Osteoblast (primary cell): ENCODE data around the gene TRAK2. TPM values are rescaled to one million over a fixed set of nuclear protein-coding genes. Genes with fewer than 3 reads are reported as not detected.

Source experiments
- DNase-seq: peaks from one replicate; pipeline ENCODE4 v3.0.0; 2011; ENCODE audit warnings: low spot score, mixed read lengths; ENCODE audit not compliant: insufficient read length; ENCODE audit errors: missing footprints
- H2AFZ ChIP-seq: 2 replicates; pipeline ENCODE4 v1.6.0; 2011; ENCODE audit warnings: mild to moderate bottlenecking, low read length
- H3K27ac ChIP-seq: 2 replicates; pipeline ENCODE4 v1.5.1; 2011; ENCODE audit warnings: mild to moderate bottlenecking, low read depth, low read length, moderate library complexity
- H3K27me3 ChIP-seq: 2 replicates; pipeline ENCODE4 v1.6.0; 2012; ENCODE audit warnings: mild to moderate bottlenecking, control low read depth, inconsistent platforms, low read length, moderate library complexity; ENCODE audit not compliant: insufficient read depth
- H3K36me3 ChIP-seq: 2 replicates; pipeline ENCODE4 v1.5.1; 2011; ENCODE audit warnings: mild to moderate bottlenecking, low read length, control low read depth, moderate library complexity; ENCODE audit not compliant: insufficient read depth
- H3K4me1 ChIP-seq: 2 replicates; pipeline ENCODE4 v1.5.1; 2011; ENCODE audit warnings: mild to moderate bottlenecking, low read length, control low read depth, moderate library complexity; ENCODE audit not compliant: insufficient read depth
- H3K4me2 ChIP-seq: 2 replicates; pipeline ENCODE4 v1.6.0; 2011; ENCODE audit warnings: mild to moderate bottlenecking, low read length; ENCODE audit not compliant: insufficient read depth
- H3K4me3 ChIP-seq: fragments of 200-600 bp; sonication (generic); 3 replicates; pipeline ENCODE4 v1.5.1; 2012; ENCODE audit warnings: mild to moderate bottlenecking, low read length, inconsistent platforms; ENCODE audit not compliant: insufficient read depth
- H3K79me2 ChIP-seq: 2 replicates; pipeline ENCODE4 v1.6.0; 2012; ENCODE audit warnings: mild to moderate bottlenecking, low read length, control low read depth, inconsistent platforms; ENCODE audit not compliant: insufficient read depth
- H3K9me3 ChIP-seq: 2 replicates; pipeline ENCODE4 v1.5.1; 2011; ENCODE audit warnings: low read depth, low read length, control low read depth
- H4K20me1 ChIP-seq: 2 replicates; pipeline ENCODE4 v1.6.0; 2012; ENCODE audit warnings: mild to moderate bottlenecking, low read length, control low read depth; ENCODE audit not compliant: insufficient read depth
- CTCF ChIP-seq: IDR thresholded peaks from 2 replicates; pipeline ENCODE4 v1.5.1; 2011; ENCODE audit warnings: mild to moderate bottlenecking, low read depth, low read length, moderate library complexity; ENCODE audit errors: extremely low read depth
- total RNA-seq: library from RNA; depleted of rRNA; stranded (reverse); fragments of >200 nt; gene quantifications from 2 replicates; pipeline ENCODE4 v1.2.3, GENCODE V29; 2012

TRAK2 gene
- total RNA-seq, 1 donor = 56.8 TPM

- H3K4me3 ChIP-seq = no peak overlapping the region
Observed at GRCh38 chr2:201345625-201346213, 105.5 kb downstream of the TRAK2 start.

GRCh38 chr2:201344663-201345366 is 106.4 kb downstream of the TRAK2 start:
- H3K36me3 ChIP-seq = no peaks in the 10 kb centered on the region
- H4K20me1 ChIP-seq = no peaks in the 10 kb centered on the region
- H3K9me3 ChIP-seq = no peaks in the 10 kb centered on the region
- no peak overlapping the region for H3K4me2 ChIP-seq
- H3K4me1 ChIP-seq = no peaks in the 10 kb centered on the region
- TF ChIP-seq CTCF = peak; percentile 10
- H3K4me3 ChIP-seq = no peak overlapping the region
- no peak overlapping the region for H2AFZ ChIP-seq
- H3K79me2 ChIP-seq = no peaks in the 10 kb centered on the region
- no peaks in the 10 kb centered on the region for H3K27me3 ChIP-seq
- peak; percentile 49 for DNase-seq
- no peak overlapping the region for H3K27ac ChIP-seq

More at GRCh38 chr2:201345625-201346213, 105.5 kb downstream of the TRAK2 start:
- Histone ChIP-seq H3K4me2 (no peak overlapping the region), H2AFZ (no peak overlapping the region), H3K4me1 (no peaks in the 10 kb centered on the region), H4K20me1 (no peaks in the 10 kb centered on the region), H3K36me3 (no peaks in the 10 kb centered on the region), H3K79me2 (no peaks in the 10 kb centered on the region), H3K27me3 (no peaks in the 10 kb centered on the region), H3K9me3 (no peaks in the 10 kb centered on the region), H3K27ac (no peak overlapping the region)
- TF ChIP-seq CTCF = no peak
- DNase-seq = no peak

GRCh38 chr2:201343559-201343958 is 107.7 kb downstream of the TRAK2 start:
- Histone ChIP-seq H3K36me3 (no peaks in the 10 kb centered on the region), H3K4me1 (no peaks in the 10 kb centered on the region), H2AFZ (no peak overlapping the region)

More at GRCh38 chr2:201343559-201343958, 107.7 kb downstream of the TRAK2 start:
- H3K79me2 ChIP-seq = no peaks in the 10 kb centered on the region
- TF ChIP-seq CTCF = no peak
- no peak overlapping the region for H3K4me2 ChIP-seq
- no peaks in the 10 kb centered on the region for H4K20me1 ChIP-seq
- no peaks in the 10 kb centered on the region for H3K9me3 ChIP-seq
- H3K27ac ChIP-seq = no peak overlapping the region
- H3K4me3 ChIP-seq = no peak overlapping the region
- no peaks in the 10 kb centered on the region for H3K27me3 ChIP-seq
- DNase-seq = no peak
